B cell (primary cell): ENCODE data around the gene CCL25.
"Not testable (repeated sequence)": the region's sequence is repeated elsewhere in the genome, so short reads cannot be mapped to it uniquely, and the experiment has no call there.

Experiments
- EZH2 ChIP-seq: IDR thresholded peaks from 2 replicates; pipeline ENCODE4 v1.6.1; 2012; ENCODE audit warnings: borderline replicate concordance, low read depth, mild to moderate bottlenecking, moderate library complexity, low read length; ENCODE audit not compliant: insufficient read depth, poor library complexity, severe bottlenecking
- TF ChIP-seq, protein P1 (sequence below): fragments of 200-600 bp; IDR thresholded peaks from one replicate; pipeline ENCODE4 v1.8.0; 2022; ENCODE audit warnings: antibody characterized with exemption, mild to moderate bottlenecking

DNA sequence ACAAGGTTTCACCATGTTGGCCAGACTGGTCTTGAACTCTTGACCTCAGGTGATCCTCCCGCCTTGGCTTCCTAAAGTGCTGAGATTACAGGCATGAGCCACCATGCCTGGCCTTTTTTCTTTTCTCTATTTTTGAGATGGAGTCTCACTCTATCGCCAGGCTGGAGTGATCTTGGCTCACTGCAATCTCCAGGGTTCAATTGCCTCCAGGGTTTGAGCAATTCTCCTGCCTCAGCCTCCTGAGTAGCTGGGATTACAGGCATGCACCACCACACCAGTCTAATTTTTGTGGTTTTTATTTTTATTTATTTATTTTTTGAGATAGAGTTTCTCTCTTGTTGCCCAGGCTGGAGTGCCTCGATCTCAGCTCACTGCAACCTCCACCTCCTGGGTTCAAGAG is 28.3 kb upstream of the CCL25 start:
- TF ChIP-seq, protein P1, sequence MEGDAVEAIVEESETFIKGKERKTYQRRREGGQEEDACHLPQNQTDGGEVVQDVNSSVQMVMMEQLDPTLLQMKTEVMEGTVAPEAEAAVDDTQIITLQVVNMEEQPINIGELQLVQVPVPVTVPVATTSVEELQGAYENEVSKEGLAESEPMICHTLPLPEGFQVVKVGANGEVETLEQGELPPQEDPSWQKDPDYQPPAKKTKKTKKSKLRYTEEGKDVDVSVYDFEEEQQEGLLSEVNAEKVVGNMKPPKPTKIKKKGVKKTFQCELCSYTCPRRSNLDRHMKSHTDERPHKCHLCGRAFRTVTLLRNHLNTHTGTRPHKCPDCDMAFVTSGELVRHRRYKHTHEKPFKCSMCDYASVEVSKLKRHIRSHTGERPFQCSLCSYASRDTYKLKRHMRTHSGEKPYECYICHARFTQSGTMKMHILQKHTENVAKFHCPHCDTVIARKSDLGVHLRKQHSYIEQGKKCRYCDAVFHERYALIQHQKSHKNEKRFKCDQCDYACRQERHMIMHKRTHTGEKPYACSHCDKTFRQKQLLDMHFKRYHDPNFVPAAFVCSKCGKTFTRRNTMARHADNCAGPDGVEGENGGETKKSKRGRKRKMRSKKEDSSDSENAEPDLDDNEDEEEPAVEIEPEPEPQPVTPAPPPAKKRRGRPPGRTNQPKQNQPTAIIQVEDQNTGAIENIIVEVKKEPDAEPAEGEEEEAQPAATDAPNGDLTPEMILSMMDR = not testable (repeated sequence)
- TF ChIP-seq EZH2 = not testable (repeated sequence)
